ENCODE results near the gene TNFRSF1A. TPM values are rescaled to one million over a fixed set of nuclear protein-coding genes. Genes with fewer than 3 reads are reported as not detected.

The TNFRSF1A gene
- total and polyA plus RNA-seq, 2 of the 13 experiments (the other 11 are each of a cell fraction or from before 2014, with no cell fraction given), result 41.5 to 61.2 TPM

GRCh38 chr12:6341417-6342139 is at the start of gene TNFRSF1A (continued):
- TF ChIP-seq ZBTB40 (IDR thresholded peaks at IDR 0.05), result no peak
- peak; percentile 45; the same call in 1 of the 2 replicates for TF ChIP-seq ZBTB40 (CRISPR knock-in tag; IDR thresholded peaks at IDR 0.05)
- peak; percentile 34 for TF ChIP-seq ZNF292 (CRISPR knock-in tag; IDR thresholded peaks at IDR 0.05; ENCODE audit: borderline replicate concordance, low read depth)
- peak; percentile 36; the same call in 1 of the 2 replicates for TF ChIP-seq FOXK1 (CRISPR knock-in tag; IDR thresholded peaks at IDR 0.05; ENCODE audit: borderline replicate concordance, low read depth)
- TF ChIP-seq ZNF782 (CRISPR knock-in tag; IDR thresholded peaks at IDR 0.05; ENCODE audit: borderline replicate concordance), result peak; percentile 27; the same call in 1 of the 2 replicates
- TF ChIP-seq SP4 (CRISPR knock-in tag; IDR thresholded peaks at IDR 0.05), result peak; percentile 57; the same call in 1 of the 2 replicates
- TF ChIP-seq PRDM15 (CRISPR knock-in tag; IDR thresholded peaks at IDR 0.05), result 0 out of 2 replicates have a peak, but pooled peaks have one; percentile 16
- peak; percentile 43 for TF ChIP-seq ZSCAN9 (CRISPR knock-in tag; IDR thresholded peaks at IDR 0.05; ENCODE audit: borderline replicate concordance)
- TF ChIP-seq HOXA9 (CRISPR knock-in tag; IDR thresholded peaks at IDR 0.05; ENCODE audit: borderline replicate concordance), result peak; percentile 58; the same call in 1 of the 2 replicates
- TF ChIP-seq CCDC6 (CRISPR knock-in tag; IDR thresholded peaks at IDR 0.05), result peak; percentile 36; the same call in 1 of the 2 replicates
- peak; percentile 54; the same call in 1 of the 2 replicates for TF ChIP-seq ZBTB3 (CRISPR knock-in tag; IDR thresholded peaks at IDR 0.05; ENCODE audit: borderline replicate concordance, low read depth)
- 0 out of 2 replicates have a peak, but pooled peaks have one; percentile 53 for TF ChIP-seq MAZ (IDR thresholded peaks at IDR 0.05; ENCODE audit: borderline replicate concordance, low read depth, low read length)
- peak; percentile 72; the same call in 1 of the 2 replicates for TF ChIP-seq MAZ (CRISPR knock-in tag; IDR thresholded peaks at IDR 0.05; ENCODE audit: low read depth)
- TF ChIP-seq MYC (CRISPR knock-in tag; IDR thresholded peaks at IDR 0.05; ENCODE audit: borderline replicate concordance), result peak; percentile 51; the same call in 1 of the 2 replicates
